Loucy (cell line): Measurements from ENCODE around the gene CCDC191.

Experiments used
- CTCF ChIP-seq: fragments of 200-600 bp; sonication (generic); conservative IDR thresholded peaks from 2 replicates; pipeline ENCODE4 v1.5.1; 2014; ENCODE audit warnings: mild to moderate bottlenecking, antibody characterized with exemption, low read length
- EZH2phosphoT487 ChIP-seq: fragments of 200-600 bp; IDR thresholded peaks from 2 replicates; pipeline ENCODE4 v1.6.1; 2018; ENCODE audit warnings: antibody characterized with exemption, mild to moderate bottlenecking, moderate library complexity, borderline replicate concordance

- TF ChIP-seq CTCF, result no peak
- TF ChIP-seq EZH2phosphoT487, result no peak
These were observed 4.1 kb downstream of the CCDC191 start for GRCh38 chr3:114052216-114052615.
